ENCODE data around the gene FOXS1. TPM values are rescaled to one million over a fixed set of nuclear protein-coding genes. Genes with fewer than 3 reads are reported as not detected.

FOXS1 gene
- total RNA-seq, 1 experiment from 2014 or later: 0.22 TPM

DNA sequence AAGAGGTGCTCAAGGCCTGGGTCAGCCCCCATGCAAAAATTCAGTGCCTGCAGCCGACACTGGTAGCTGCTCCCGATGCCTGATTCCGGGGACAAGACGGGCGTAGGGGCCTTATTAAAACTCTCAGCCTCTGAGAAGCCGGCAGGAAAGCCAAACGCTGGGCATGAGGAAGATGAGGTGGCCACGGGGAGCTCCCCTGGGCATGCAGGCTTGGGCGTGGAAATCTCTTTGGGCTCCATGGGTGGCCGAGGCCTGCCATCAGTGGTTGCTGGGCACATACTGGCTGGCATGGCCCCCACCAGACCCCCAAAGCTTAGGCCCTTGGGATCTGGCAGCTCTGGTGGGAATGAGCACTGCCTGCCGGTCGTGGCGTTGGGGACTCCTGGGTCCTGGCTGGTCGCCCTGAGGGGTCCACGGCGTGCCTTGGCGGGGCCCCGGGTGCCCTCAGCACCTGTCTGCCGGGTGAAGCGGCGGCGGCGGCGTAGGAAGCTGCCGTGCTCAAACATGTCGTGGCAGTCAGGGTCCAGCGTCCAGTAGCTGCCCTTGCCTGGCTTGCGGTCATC is 586 bp downstream of the FOXS1 start:
- Histone ChIP-seq H2AK5ac (ENCODE audit: insufficient read length, low read length) (no peak overlapping the region), H3K4me2 (ENCODE audit: insufficient read depth, insufficient read length, low read length) (no peak overlapping the region), H2BK12ac (ENCODE audit: insufficient read length, low read depth, low read length) (no peak overlapping the region), H3T11ph (ENCODE audit: low read length) (no peak overlapping the region), H3K4me1 (ENCODE audit: insufficient read depth, low read length) (no peaks in the 10 kb centered on the region; the same call in 1 of the 2 replicates), H2BK15ac (ENCODE audit: low read depth, low read length) (no peak overlapping the region), H3K79me1 (ENCODE audit: insufficient read depth, low read depth, low read length, poor library complexity, severe bottlenecking) (no peaks in the 10 kb centered on the region), H3K18ac (ENCODE audit: insufficient read length, low read depth, low read length) (no peak overlapping the region), H2BK5ac (ENCODE audit: insufficient read length, low read length) (no peak overlapping the region), H3K14ac (ENCODE audit: insufficient read depth, low read length) (no peak overlapping the region), H2AFZ (ENCODE audit: low read length) (no peak overlapping the region), H4K20me1 (ENCODE audit: control insufficient read depth, insufficient read depth, insufficient read length) (no peaks in the 10 kb centered on the region), H4K8ac (replicated peaks; ENCODE audit: insufficient read length, low read depth, low read length) (no peak overlapping the region), H2BK120ac (ENCODE audit: low read depth, low read length, poor library complexity, severe bottlenecking) (no peak overlapping the region), H3K56ac (ENCODE audit: insufficient read length, low read depth, low read length) (no peak overlapping the region), H3K9ac (ENCODE audit: extremely low read depth, insufficient read length, low read length) (no peak overlapping the region), H3K4ac (ENCODE audit: low read depth, low read length) (no peak overlapping the region), H3K9me3 (ENCODE audit: control insufficient read depth, low read depth, low read length) (no peaks in the 10 kb centered on the region), H4K91ac (ENCODE audit: insufficient read length, low read depth, low read length) (no peak overlapping the region), H3K27ac (ENCODE audit: insufficient read length, low read depth, low read length) (no peak overlapping the region), H3K23me2 (ENCODE audit: insufficient read length, low read depth, low read length, poor library complexity, severe bottlenecking) (no peaks in the 10 kb centered on the region), H4K5ac (ENCODE audit: insufficient read length, low read depth, low read length) (no peak overlapping the region), H2BK20ac (ENCODE audit: low read depth, low read length, poor library complexity, severe bottlenecking) (no peak overlapping the region), H3K79me2 (ENCODE audit: insufficient read depth, low read length) (no peaks in the 10 kb centered on the region), H3K27me3 (ENCODE audit: insufficient read depth, low read length) (no peaks in the 10 kb centered on the region), H3K23ac (ENCODE audit: insufficient read length, low read depth, low read length) (no peak overlapping the region)
- Mint-ChIP-seq H3K36me3 (ENCODE audit: insufficient read depth in 1 of 3, low read depth in 3 of 3) (no peaks in the 10 kb centered on the region), H3K4me3 (no peak overlapping the region), H3K27me3 (ENCODE audit: low read depth) (peaks cover 23% of the 10 kb centered on the region), H3K4me1 (peaks cover 28 to 29% of the 10 kb centered on the region in 2 experiments), H3K27ac (no peak overlapping the region), H3K9me3 (no peaks in the 10 kb centered on the region)
- DNase-seq: no peak
- WGBS (ENCODE audit: extremely low coverage, insufficient read length, low lambda C conversion rate): no CpG with 5 or more reads among the region's 28 CpGs
- TF ChIP-seq, protein P1, sequence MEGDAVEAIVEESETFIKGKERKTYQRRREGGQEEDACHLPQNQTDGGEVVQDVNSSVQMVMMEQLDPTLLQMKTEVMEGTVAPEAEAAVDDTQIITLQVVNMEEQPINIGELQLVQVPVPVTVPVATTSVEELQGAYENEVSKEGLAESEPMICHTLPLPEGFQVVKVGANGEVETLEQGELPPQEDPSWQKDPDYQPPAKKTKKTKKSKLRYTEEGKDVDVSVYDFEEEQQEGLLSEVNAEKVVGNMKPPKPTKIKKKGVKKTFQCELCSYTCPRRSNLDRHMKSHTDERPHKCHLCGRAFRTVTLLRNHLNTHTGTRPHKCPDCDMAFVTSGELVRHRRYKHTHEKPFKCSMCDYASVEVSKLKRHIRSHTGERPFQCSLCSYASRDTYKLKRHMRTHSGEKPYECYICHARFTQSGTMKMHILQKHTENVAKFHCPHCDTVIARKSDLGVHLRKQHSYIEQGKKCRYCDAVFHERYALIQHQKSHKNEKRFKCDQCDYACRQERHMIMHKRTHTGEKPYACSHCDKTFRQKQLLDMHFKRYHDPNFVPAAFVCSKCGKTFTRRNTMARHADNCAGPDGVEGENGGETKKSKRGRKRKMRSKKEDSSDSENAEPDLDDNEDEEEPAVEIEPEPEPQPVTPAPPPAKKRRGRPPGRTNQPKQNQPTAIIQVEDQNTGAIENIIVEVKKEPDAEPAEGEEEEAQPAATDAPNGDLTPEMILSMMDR (conservative IDR thresholded peaks at IDR 0.05): no peak
